KMS-11 (cell line): ENCODE measurements around the gene MACC1.

Experiments used
- H2AFZ ChIP-seq: fragments of 200-600 bp; sonication (generic); 2 replicates; pipeline ENCODE4 v1.6.1; 2016; ENCODE audit warnings: antibody characterized with exemption, mixed run types, low read depth
- H3K27ac ChIP-seq: fragments of 200-600 bp; sonication (generic); 2 replicates; pipeline ENCODE4 v1.6.1; 2016; ENCODE audit warnings: mild to moderate bottlenecking, mixed run types
- H3K27me3 ChIP-seq: fragments of 200-600 bp; sonication (generic); 2 replicates; pipeline ENCODE4 v1.6.1; 2017; ENCODE audit warnings: mild to moderate bottlenecking, low read depth, mixed run types, moderate library complexity; ENCODE audit not compliant: insufficient read depth
- H3K36me3 ChIP-seq: fragments of 200-600 bp; sonication (generic); 2 replicates; pipeline ENCODE4 v1.6.1; 2017; ENCODE audit warnings: mild to moderate bottlenecking, mixed run types; ENCODE audit not compliant: insufficient read depth
- H3K4me1 ChIP-seq: fragments of 200-600 bp; sonication (generic); 2 replicates; pipeline ENCODE4 v1.6.1; 2016; ENCODE audit warnings: mild to moderate bottlenecking, low read depth, mixed run types; ENCODE audit not compliant: poor library complexity, severe bottlenecking
- H3K4me2 ChIP-seq: fragments of 200-600 bp; sonication (generic); 2 replicates; pipeline ENCODE4 v1.7.0; 2016; ENCODE audit warnings: mild to moderate bottlenecking, mixed run types
- H3K4me3 ChIP-seq: fragments of 200-600 bp; sonication (generic); IDR thresholded peaks from 2 replicates; pipeline ENCODE4 v1.6.1; 2017; ENCODE audit warnings: low read depth, low read length, mixed read lengths; ENCODE audit not compliant: insufficient read depth
- H3K79me2 ChIP-seq: fragments of 200-600 bp; sonication (generic); 2 replicates; pipeline ENCODE4 v1.6.1; 2016; ENCODE audit warnings: low read depth, mixed run types; ENCODE audit not compliant: insufficient read depth
- H3K9ac ChIP-seq: fragments of 200-600 bp; sonication (generic); 2 replicates; pipeline ENCODE4 v1.6.1; 2016; ENCODE audit warnings: mild to moderate bottlenecking, mixed run types
- H4K20me1 ChIP-seq: fragments of 200-600 bp; sonication (generic); 2 replicates; pipeline ENCODE4 v1.6.1; 2016; ENCODE audit warnings: mild to moderate bottlenecking, mixed run types; ENCODE audit not compliant: insufficient read depth
- TF ChIP-seq, protein P1 (sequence below): fragments of 200-600 bp; sonication (generic); conservative IDR thresholded peaks from 2 replicates; pipeline ENCODE4 v1.6.1; 2017; ENCODE audit warnings: low read depth, mild to moderate bottlenecking, antibody characterized with exemption, low read length, moderate library complexity, mixed read lengths

Gene MACC1

GRCh38 chr7:20225384-20225783 is 8.2 kb upstream of the MACC1 start:
- H3K27me3 ChIP-seq = no peaks in the 10 kb centered on the region
- peak overlapping the region; percentile 69; the same call in 1 of the 2 replicates for H3K4me2 ChIP-seq
- no peaks in the 10 kb centered on the region for H3K36me3 ChIP-seq
- H3K4me1 ChIP-seq = peaks cover 69% of the 10 kb centered on the region
- no peak overlapping the region for H3K4me3 ChIP-seq
- TF ChIP-seq, protein P1, sequence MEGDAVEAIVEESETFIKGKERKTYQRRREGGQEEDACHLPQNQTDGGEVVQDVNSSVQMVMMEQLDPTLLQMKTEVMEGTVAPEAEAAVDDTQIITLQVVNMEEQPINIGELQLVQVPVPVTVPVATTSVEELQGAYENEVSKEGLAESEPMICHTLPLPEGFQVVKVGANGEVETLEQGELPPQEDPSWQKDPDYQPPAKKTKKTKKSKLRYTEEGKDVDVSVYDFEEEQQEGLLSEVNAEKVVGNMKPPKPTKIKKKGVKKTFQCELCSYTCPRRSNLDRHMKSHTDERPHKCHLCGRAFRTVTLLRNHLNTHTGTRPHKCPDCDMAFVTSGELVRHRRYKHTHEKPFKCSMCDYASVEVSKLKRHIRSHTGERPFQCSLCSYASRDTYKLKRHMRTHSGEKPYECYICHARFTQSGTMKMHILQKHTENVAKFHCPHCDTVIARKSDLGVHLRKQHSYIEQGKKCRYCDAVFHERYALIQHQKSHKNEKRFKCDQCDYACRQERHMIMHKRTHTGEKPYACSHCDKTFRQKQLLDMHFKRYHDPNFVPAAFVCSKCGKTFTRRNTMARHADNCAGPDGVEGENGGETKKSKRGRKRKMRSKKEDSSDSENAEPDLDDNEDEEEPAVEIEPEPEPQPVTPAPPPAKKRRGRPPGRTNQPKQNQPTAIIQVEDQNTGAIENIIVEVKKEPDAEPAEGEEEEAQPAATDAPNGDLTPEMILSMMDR = no peak
- H3K9ac ChIP-seq = no peak overlapping the region
- H3K79me2 ChIP-seq = no peaks in the 10 kb centered on the region
- H2AFZ ChIP-seq = no peak overlapping the region
- no peaks in the 10 kb centered on the region for H4K20me1 ChIP-seq
- no peak overlapping the region for H3K27ac ChIP-seq

GRCh38 chr7:20224025-20224424 is 6.8 kb upstream of the MACC1 start:
- H3K36me3 ChIP-seq = no peaks in the 10 kb centered on the region
- H3K27me3 ChIP-seq = no peaks in the 10 kb centered on the region
- H3K4me2 ChIP-seq = peak overlapping the region; percentile 69; the same call in 1 of the 2 replicates
- TF ChIP-seq, protein P1 = no peak
- H3K4me3 ChIP-seq = no peak overlapping the region
- no peaks in the 10 kb centered on the region for H3K79me2 ChIP-seq
- no peak overlapping the region for H3K9ac ChIP-seq
- peaks cover 77% of the 10 kb centered on the region for H3K4me1 ChIP-seq
- H3K27ac ChIP-seq = peak overlapping the region; percentile 12; the same call in 1 of the 2 replicates
- peak overlapping the region; percentile 6; the same call in 1 of the 2 replicates for H2AFZ ChIP-seq
- H4K20me1 ChIP-seq = no peaks in the 10 kb centered on the region

- H3K4me2 ChIP-seq = peak overlapping the region; percentile 69
- peak overlapping the region; percentile 93; the same call in 1 of the 2 replicates for H3K27ac ChIP-seq
- H3K27me3 ChIP-seq = no peaks in the 10 kb centered on the region
- no peak overlapping the region for H3K9ac ChIP-seq
- H4K20me1 ChIP-seq = no peaks in the 10 kb centered on the region
- H3K4me1 ChIP-seq = peaks cover 77% of the 10 kb centered on the region
- H3K4me3 ChIP-seq = no peak overlapping the region
- no peaks in the 10 kb centered on the region for H3K79me2 ChIP-seq
- H2AFZ ChIP-seq = no peak overlapping the region
- TF ChIP-seq, protein P1 = no peak
- H3K36me3 ChIP-seq = no peaks in the 10 kb centered on the region
Measured at GRCh38 chr7:20223356-20223755, 6.2 kb upstream of the MACC1 start.

DNA sequence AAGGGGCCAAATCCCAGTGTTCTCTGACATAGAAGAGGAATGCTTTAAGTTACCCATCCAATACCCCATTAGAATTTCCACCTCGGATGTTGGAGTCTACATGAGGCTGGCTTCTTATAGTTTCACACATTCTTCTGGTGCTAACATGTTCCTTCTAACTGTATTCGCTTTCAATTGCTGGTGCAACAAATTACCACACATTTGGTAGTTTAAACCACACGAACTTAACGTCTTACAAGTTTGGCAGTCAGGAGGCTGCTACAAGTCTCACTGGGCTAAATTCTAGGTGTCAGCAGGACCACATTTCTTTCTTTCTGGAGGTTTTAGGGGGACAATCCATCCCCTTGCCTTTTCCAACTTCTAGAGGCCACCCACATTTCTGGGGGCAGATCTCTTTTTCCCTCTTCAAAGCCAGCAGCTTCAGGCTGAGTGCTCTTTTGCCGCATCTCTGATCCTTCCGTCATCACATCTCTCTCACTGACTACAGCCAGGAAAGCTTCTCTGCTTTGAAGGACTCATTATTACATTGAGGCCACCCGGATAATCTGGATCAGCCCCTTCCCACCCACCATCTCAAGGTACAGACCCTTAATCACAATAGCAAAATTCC is 5.1 kb upstream of the MACC1 start:
- peak overlapping the region; percentile 93 for H3K27ac ChIP-seq
- peak overlapping the region; percentile 23; the same call in 1 of the 2 replicates for H2AFZ ChIP-seq
- peak overlapping the region; percentile 69 for H3K4me2 ChIP-seq

More for the DNA sequence above, 5.1 kb upstream of the MACC1 start:
- H3K79me2 ChIP-seq = no peaks in the 10 kb centered on the region
- no peaks in the 10 kb centered on the region for H3K36me3 ChIP-seq
- H3K27me3 ChIP-seq = no peaks in the 10 kb centered on the region
- H3K4me3 ChIP-seq = no peak overlapping the region
- H3K9ac ChIP-seq = no peak overlapping the region; the same call in 1 of the 2 replicates
- peaks cover 86% of the 10 kb centered on the region for H3K4me1 ChIP-seq
- no peaks in the 10 kb centered on the region for H4K20me1 ChIP-seq
- TF ChIP-seq, protein P1 = no peak
